ENCODE data around the gene BCAR1.
"Not testable (repeated sequence)": the region's sequence is repeated elsewhere in the genome, so short reads cannot be mapped to it uniquely, and the experiment has no call there.

The BCAR1 gene

GRCh38 chr16:75224306-75225082, 26.9 kb downstream of the BCAR1 start:
- DNase-seq (ENCODE audit: low read depth), result no peak

GRCh38 chr16:75223129-75223528, 28.3 kb downstream of the BCAR1 start:
- DNase-seq (ENCODE audit: low read depth), result not testable (repeated sequence)

GRCh38 chr16:75222271-75222783, 29.1 kb downstream of the BCAR1 start:
- DNase-seq (ENCODE audit: low read depth), result no peak

- DNase-seq (ENCODE audit: low read depth), result no peak
These were observed 31.6 kb downstream of the BCAR1 start for GRCh38 chr16:75219838-75220237.

- no peak for DNase-seq (ENCODE audit: low read depth)
These were observed 32.3 kb downstream of the BCAR1 start for GRCh38 chr16:75219088-75219487.

- DNase-seq (ENCODE audit: low read depth), result no peak
These were observed 33.0 kb downstream of the BCAR1 start, which contains the start of gene CTRB1 for GRCh38 chr16:75218256-75219076. TSS of gene CTRB1 (plus strand) at chr16:75218988. CDS start at chr16:75219008, 20 bp downstream.

- no peak for DNase-seq (ENCODE audit: low read depth)
These were observed 34.0 kb downstream of the BCAR1 start for GRCh38 chr16:75217389-75217851.

GRCh38 chr16:75216576-75216975, 34.8 kb downstream of the BCAR1 start:
- no peak for DNase-seq (ENCODE audit: low read depth)

- DNase-seq (ENCODE audit: low read depth), result no peak
These were observed 35.3 kb downstream of the BCAR1 start for GRCh38 chr16:75216127-75216526.

GRCh38 chr16:75211286-75211685, 40.1 kb downstream of the BCAR1 start:
- DNase-seq (ENCODE audit: low read depth), result not testable (repeated sequence)

GRCh38 chr16:75209944-75210343, 41.5 kb downstream of the BCAR1 start:
- DNase-seq (ENCODE audit: low read depth), result no peak

- not testable (repeated sequence) for DNase-seq (ENCODE audit: low read depth)
These were observed 41.9 kb downstream of the BCAR1 start for GRCh38 chr16:75209514-75209913.

- DNase-seq (ENCODE audit: low read depth), result no peak
These were observed 42.4 kb downstream of the BCAR1 start for GRCh38 chr16:75208861-75209505.

- no peak for DNase-seq (ENCODE audit: low read depth)
These were observed 43.1 kb downstream of the BCAR1 start for GRCh38 chr16:75208242-75208825.

GRCh38 chr16:75207831-75208230, 43.6 kb downstream of the BCAR1 start:
- no peak for DNase-seq (ENCODE audit: low read depth)

- DNase-seq (ENCODE audit: low read depth), result no peak
These were observed 44.5 kb downstream of the BCAR1 start, which contains the start of gene CTRB2 for GRCh38 chr16:75206749-75207451. TSS of gene CTRB2 (minus strand) at chr16:75207161. CDS start at chr16:75207141, 20 bp downstream.

GRCh38 chr16:75205961-75206748, 45.3 kb downstream of the BCAR1 start:
- DNase-seq (ENCODE audit: low read depth), result not testable (repeated sequence)

GRCh38 chr16:75205438-75205837, 46.0 kb downstream of the BCAR1 start:
- not testable (repeated sequence) for DNase-seq (ENCODE audit: low read depth)

- DNase-seq (ENCODE audit: low read depth), result not testable (repeated sequence)
These were observed 46.5 kb downstream of the BCAR1 start for GRCh38 chr16:75204905-75205304.

GRCh38 chr16:75204410-75204758, 47.0 kb downstream of the BCAR1 start:
- DNase-seq (ENCODE audit: low read depth), result no peak
